T-cell (primary cell): ENCODE results near the gene ATF7IP. TPM values are rescaled to one million over a fixed set of nuclear protein-coding genes. Genes with fewer than 3 reads are reported as not detected.

ENCODE experiments used
- ATAC-seq, 4 experiments: fragments of 200-7000 bp in 3 of 4; fragments of 150-1000 bp in 1 of 4; cut with Tn5 transposase; replicated peaks in 1 of 4; 1 replicate in 3 of 4; 2 replicates in 1 of 4; pipeline ENCODE4 v1.10.0; 2021; ENCODE audit warnings: moderate library complexity in 3 of 4, mild to moderate bottlenecking in 2 of 4, moderate number of reproducible peaks in 1 of 4
- CTCF ChIA-PET, 2 donors: fragments of 300-600 bp; sonication (Branson Sonifier 250); formaldehyde crosslinking; loops; one replicate each; lab custom pipeline; 2022; ENCODE audit warnings: antibody characterized with exemption in 2 of 2; lab: Charles Lee
- POLR2A ChIA-PET, 2 donors: fragments of 300-600 bp; sonication (Branson Sonifier 250); formaldehyde crosslinking; loops; one replicate each; lab custom pipeline; 2022; ENCODE audit warnings: antibody characterized with exemption in 2 of 2; lab: Charles Lee
- DNase-seq, 35 experiments: peaks; one replicate each; pipeline versions ENCODE4 v3.0.0 to v3.0.0-alpha.2; 2013 to 2023
- H3K27ac ChIP-seq: one replicate; pipeline ENCODE4 v1.5.1; 2013; ENCODE audit warnings: low read length
- H3K27me3 ChIP-seq, 2 experiments: replicated peaks in 1 of 2; 1 replicate in 1 of 2; 2 replicates in 1 of 2; pipeline versions ENCODE4 v1.6.1 to v1.7.0; 2013; ENCODE audit warnings: low read length in 1 of 2, mixed read lengths in 1 of 2; ENCODE audit not compliant: control insufficient read depth in 2 of 2, insufficient read depth in 2 of 2; ENCODE audit errors: extremely low read depth in 1 of 2
- H3K36me3 ChIP-seq, 2 donors: 1 replicate in 1 of 2; 2 replicates in 1 of 2; pipeline versions ENCODE4 v1.6.1 to v1.7.0; 2013; ENCODE audit warnings: low read length in 1 of 2; ENCODE audit not compliant: control insufficient read depth in 2 of 2, insufficient read depth in 1 of 2; ENCODE audit errors: extremely low read depth in 1 of 2
- H3K4me1 ChIP-seq, 2 experiments: 1 replicate in 1 of 2; 2 replicates in 1 of 2; pipeline versions ENCODE4 v1.6.1 to v1.7.0; 2013; ENCODE audit warnings: low read length in 2 of 2, mixed read lengths in 1 of 2; ENCODE audit not compliant: insufficient read depth in 2 of 2, control insufficient read depth in 1 of 2; ENCODE audit errors: extremely low read depth in 1 of 2
- H3K4me3 ChIP-seq, 2 donors: 1 replicate in 1 of 2; 2 replicates in 1 of 2; pipeline versions ENCODE4 v1.5.1 to v1.7.0; 2013; ENCODE audit warnings: mild to moderate bottlenecking in 2 of 2, low read length in 1 of 2, moderate library complexity in 1 of 2; ENCODE audit not compliant: control insufficient read depth in 1 of 2; ENCODE audit errors: extremely low read depth in 1 of 2
- H3K9me3 ChIP-seq: 2 replicates; pipeline ENCODE4 v1.7.0; 2013
- H3K27ac Mint-ChIP-seq, 2 donors: one replicate each; pipeline ENCODE4 v1.8.0; 2020 to 2021; ENCODE audit warnings: mild to moderate bottlenecking in 2 of 2, mixed read lengths in 2 of 2
- H3K27me3 Mint-ChIP-seq, 2 donors: one replicate each; pipeline ENCODE4 v1.8.0; 2021 to 2022; ENCODE audit warnings: mixed read lengths in 2 of 2
- H3K36me3 Mint-ChIP-seq: one replicate; pipeline ENCODE4 v1.8.0; 2021; ENCODE audit warnings: mixed read lengths
- H3K4me1 Mint-ChIP-seq, 3 donors: one replicate each; pipeline ENCODE4 v1.8.0; 2020 to 2022; ENCODE audit warnings: mixed read lengths in 3 of 3, mild to moderate bottlenecking in 1 of 3
- H3K4me3 Mint-ChIP-seq, 3 donors: one replicate each; pipeline ENCODE4 v1.8.0; 2020 to 2022; ENCODE audit warnings: mild to moderate bottlenecking in 3 of 3, mixed read lengths in 3 of 3, moderate library complexity in 3 of 3
- H3K9me3 Mint-ChIP-seq, 3 donors: one replicate each; pipeline ENCODE4 v1.8.0; 2020 to 2022; ENCODE audit warnings: mixed read lengths in 3 of 3
- WGBS: methylation state at CpG from one replicate; pipeline ENCODE4 v1.1.5; 2013; ENCODE audit warnings: missing lambda C conversion rate; ENCODE audit not compliant: insufficient coverage; 5-methylcytosine and 5-hydroxymethylcytosine counted together
- total RNA-seq, 35 experiments: library from RNA in 6 of 35; stranded (reverse) in 6 of 35; fragments of 120-200 nt in 1 of 35; gene quantifications; one replicate each; pipeline versions ENCODE4 v1.2.1 to v1.2.4 and lab custom pipeline; 2013 to 2026

The ATF7IP gene
- total RNA-seq, 5 donors from 2014 or later (not counting 1 experiment from before 2014, with no cell fraction given) = 112 to 165 (median 147) TPM

DNA sequence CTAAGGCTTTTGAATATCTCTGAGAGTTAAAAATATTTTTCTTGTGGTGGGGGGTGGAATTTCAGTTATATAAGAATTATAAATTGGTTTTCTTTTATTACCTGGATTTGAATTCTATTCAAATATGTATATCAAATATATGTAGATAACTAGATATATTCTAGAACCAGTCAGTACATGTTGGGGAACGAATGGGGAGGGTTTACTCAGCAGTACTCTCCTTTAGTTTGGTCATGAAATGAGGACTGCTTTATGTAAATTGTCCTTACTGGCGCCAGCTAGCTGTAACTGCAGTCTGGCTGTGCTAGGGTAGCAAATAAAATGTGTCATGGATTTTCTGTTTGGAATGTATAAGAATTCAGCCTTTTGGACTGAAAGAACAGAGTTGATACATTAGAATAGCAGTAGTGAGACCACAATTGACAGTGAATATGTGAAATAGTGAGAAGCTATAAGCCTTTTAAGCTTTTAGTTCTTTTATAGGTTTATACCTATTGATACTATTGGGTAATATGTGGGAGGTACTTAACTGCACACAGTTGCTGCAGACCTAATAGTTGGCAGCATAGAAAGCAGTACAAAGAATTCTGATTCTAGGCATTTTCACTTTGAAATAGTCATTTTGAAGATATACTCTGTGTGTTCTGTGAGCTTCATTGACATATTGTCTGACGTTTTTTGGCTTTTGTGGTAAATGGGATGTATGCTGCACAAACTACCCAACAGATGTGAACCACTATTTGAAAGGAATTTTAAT is 29.0 kb downstream of the ATF7IP start:
- 0% methylated on average over 2 of the region's 3 CpGs for WGBS

DNA sequence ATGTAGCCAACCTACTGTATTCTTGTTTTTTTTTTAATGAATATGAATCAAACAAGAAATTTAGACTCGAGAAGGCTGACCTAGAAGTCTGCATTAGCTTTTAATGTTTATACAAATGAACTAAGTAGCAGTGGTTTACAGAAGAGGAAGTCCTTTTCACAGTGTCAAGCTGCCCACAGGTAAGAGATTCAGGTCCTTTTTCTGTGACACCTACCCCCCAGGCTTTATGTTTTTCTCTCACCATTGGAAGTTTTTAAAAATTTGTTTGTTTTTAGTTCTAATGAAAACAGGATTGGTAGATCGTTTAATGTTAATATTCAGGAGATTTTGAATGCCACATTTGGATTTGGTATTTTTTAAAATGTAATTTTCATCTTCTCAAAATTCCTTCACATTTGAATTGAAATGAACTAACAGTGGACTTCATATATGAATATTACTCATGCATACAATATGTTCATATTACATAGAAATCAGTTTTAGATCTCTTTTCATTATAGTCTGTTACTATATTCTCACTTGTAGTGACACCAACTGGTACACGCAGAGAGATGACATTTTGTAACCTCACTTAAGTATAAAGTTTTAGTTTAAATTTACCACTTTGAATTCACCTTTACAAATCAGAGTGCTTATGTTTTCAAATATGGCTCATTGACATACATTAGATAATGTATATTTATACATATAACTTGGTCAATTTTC is 29.7 kb downstream of the ATF7IP start:
- Histone ChIP-seq H3K27ac (peak overlapping the region; percentile 73), H3K9me3 (no peaks in the 10 kb centered on the region), H3K27me3 (no peaks in the 10 kb centered on the region), H3K4me1 (peaks cover 28 to 47% of the 10 kb centered on the region in 2 experiments), H3K36me3 (no peaks in the 10 kb centered on the region), H3K4me3 (peak overlapping the region in 1 of 2 donors; percentile 16)
- ATAC-seq (peak; percentile 11 to 39 (median 16)), DNase-seq (peak in 1 of 35 experiments; percentile 45)
- Mint-ChIP-seq H3K9me3 (no peaks in the 10 kb centered on the region), H3K27me3 (no peaks in the 10 kb centered on the region), H3K4me3 (peak overlapping the region; percentile 58 to 82 (median 73)), H3K36me3 (peaks cover 24% of the 10 kb centered on the region), H3K27ac (peak overlapping the region; percentile 92 to 96), H3K4me1 (peaks cover 87 to 92% (median 91%) of the 10 kb centered on the region in 3 donors)
- POLR2A ChIA-PET = interaction anchor here (0.6 to 4.1 kb wide), 18 partner anchors 10 to 408 kb away, joined by 3 to 54 read pairs (median 4); partner anchors contain the start of genes ATF7IP (in 2 of the 2), C12orf60 (in 1 of the 2) and WBP11 (in 1 of the 2)
- WGBS = no CpG with 5 or more reads among the region's 3 CpGs
- CTCF ChIA-PET = interaction anchor here (0.7 to 4.3 kb wide), 15 partner anchors 8 to 137 kb away, joined by 3 to 71 read pairs (median 6); partner anchors contain the start of gene ATF7IP (in 1 of the 2)

More for the DNA sequence above, 29.0 kb downstream of the ATF7IP start:
- CTCF ChIA-PET = interaction anchor here (0.6 to 4.3 kb wide), 15 partner anchors 8 to 156 kb away, joined by 3 to 71 read pairs (median 6); partner anchors contain the start of gene ATF7IP (in 1 of the 2)
- no peaks in the 10 kb centered on the region for H3K9me3 ChIP-seq
- Mint-ChIP-seq H3K4me3 (peak overlapping the region; percentile 58 to 82 (median 73)), H3K9me3 (no peaks in the 10 kb centered on the region), H3K27me3 (no peaks in the 10 kb centered on the region), H3K4me1 (peaks cover 86 to 91% (median 91%) of the 10 kb centered on the region in 3 donors), H3K27ac (peak overlapping the region; percentile 92 to 96), H3K36me3 (peaks cover 21% of the 10 kb centered on the region)
- peak overlapping the region in 1 of 2 donors; percentile 16 for H3K4me3 ChIP-seq
- DNase-seq (peak in 21 of 35 experiments; percentile 13 to 81 (median 31)), ATAC-seq (peak; percentile 65 to 81 (median 76))
- H3K27ac ChIP-seq = peak overlapping the region; percentile 73
- no peaks in the 10 kb centered on the region for H3K27me3 ChIP-seq
- peaks cover 32 to 47% of the 10 kb centered on the region in 2 experiments for H3K4me1 ChIP-seq
- H3K36me3 ChIP-seq = peaks cover 0 to 3% of the 10 kb centered on the region in 2 donors
- POLR2A ChIA-PET = interaction anchor here (0.6 to 4.1 kb wide), 13 partner anchors 9 to 409 kb away, joined by 3 to 54 read pairs (median 4); partner anchors contain the start of genes ATF7IP (in 2 of the 2), C12orf60 (in 1 of the 2) and WBP11 (in 1 of the 2)

DNA sequence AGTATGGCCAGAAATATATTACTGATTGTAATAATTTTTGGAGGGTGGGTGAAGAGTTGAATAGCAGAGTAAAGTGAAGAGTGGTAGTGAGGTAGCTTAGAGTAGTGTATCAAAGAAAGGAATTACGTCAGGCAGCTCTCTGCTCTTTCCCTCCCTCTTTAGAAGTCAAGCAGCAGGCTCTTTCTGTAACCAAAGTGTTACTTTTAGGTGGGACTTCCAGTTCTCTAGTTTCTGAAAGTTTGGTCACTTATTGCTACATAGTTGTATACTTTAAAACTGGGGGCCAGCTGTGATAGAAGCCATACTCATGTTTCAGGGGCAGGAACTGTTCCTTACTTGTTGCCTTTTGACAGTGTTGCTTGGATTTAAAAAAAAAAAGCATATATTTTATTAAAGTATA is 30.6 kb downstream of the ATF7IP start:
- Histone ChIP-seq H3K4me1 (peaks cover 28 to 41% of the 10 kb centered on the region in 2 experiments), H3K27ac (peak overlapping the region; percentile 73), H3K36me3 (no peaks in the 10 kb centered on the region), H3K9me3 (no peaks in the 10 kb centered on the region), H3K27me3 (no peaks in the 10 kb centered on the region), H3K4me3 (no peak overlapping the region)
- ChIA-PET POLR2A (interaction anchor here (0.6 to 4.1 kb wide), 7 partner anchors 11 to 375 kb away, joined by 3 to 54 read pairs (median 3); partner anchors contain the start of gene ATF7IP (in 1 of the 2)), CTCF (interaction anchor here in 1 of 2 donors (0.7 to 4.3 kb wide), 6 partner anchors 8 to 30 kb away, joined by 3 to 71 read pairs (median 8); partner anchors contain the start of gene ATF7IP)
- Mint-ChIP-seq H3K4me1 (peaks cover 89 to 95% (median 92%) of the 10 kb centered on the region in 3 donors), H3K27me3 (no peaks in the 10 kb centered on the region), H3K27ac (peak overlapping the region; percentile 82 to 90), H3K4me3 (peak overlapping the region; percentile 21 to 50 (median 29)), H3K9me3 (no peaks in the 10 kb centered on the region), H3K36me3 (peaks cover 20% of the 10 kb centered on the region)
- DNase-seq (peak in 13 of 35 experiments; percentile 10 to 81 (median 32)), ATAC-seq (peak; percentile 46 to 71 (median 56))
- no CpG with 5 or more reads among the region's 1 CpG for WGBS

DNA sequence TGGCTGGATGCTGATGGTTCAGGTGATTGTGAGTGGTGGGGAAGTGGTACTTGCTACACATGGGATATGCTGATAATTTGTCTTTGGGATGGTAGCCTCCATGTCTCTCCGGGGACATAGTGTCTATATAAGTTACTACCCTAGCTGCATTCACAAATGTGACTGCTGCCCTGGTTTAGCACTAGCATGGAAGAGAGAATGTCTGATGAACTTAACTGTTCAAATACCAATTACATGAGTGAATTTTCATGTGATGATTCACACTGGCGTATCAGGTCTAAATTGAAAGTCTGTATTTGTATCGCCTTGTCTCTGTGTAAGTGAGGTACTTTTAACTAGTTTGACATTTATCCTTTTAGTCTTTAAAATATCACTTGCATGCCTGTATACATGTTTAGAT is 34.4 kb downstream of the ATF7IP start:
- POLR2A ChIA-PET = interaction anchor here in 1 of 2 donors (1.2 to 1.3 kb wide), 2 partner anchors 17 to 27 kb away, joined by 4 to 6 read pairs; no protein-coding TSS in a partner anchor
- WGBS = no CpG with 5 or more reads among the region's 3 CpGs
- H3K4me3 Mint-ChIP-seq = peak overlapping the region; percentile 59 to 72 (median 68)
- DNase-seq = no peak
- peak in 2 of 4 experiments; percentile 36 to 37 for ATAC-seq
- H3K4me1 ChIP-seq = peaks cover 28 to 36% of the 10 kb centered on the region in 2 experiments
- peaks cover 92 to 93% (median 93%) of the 10 kb centered on the region in 3 donors for H3K4me1 Mint-ChIP-seq
- CTCF ChIA-PET = no interaction called here
- no peak overlapping the region for H3K4me3 ChIP-seq
- no peaks in the 10 kb centered on the region for H3K9me3 Mint-ChIP-seq
- peaks cover 24% of the 10 kb centered on the region for H3K36me3 Mint-ChIP-seq
- peak overlapping the region; percentile 73 for H3K27ac ChIP-seq
- H3K27me3 ChIP-seq = no peaks in the 10 kb centered on the region
- H3K36me3 ChIP-seq = no peaks in the 10 kb centered on the region
- no peaks in the 10 kb centered on the region for H3K27me3 Mint-ChIP-seq
- peak overlapping the region; percentile 82 to 90 for H3K27ac Mint-ChIP-seq
- H3K9me3 ChIP-seq = no peaks in the 10 kb centered on the region

DNA sequence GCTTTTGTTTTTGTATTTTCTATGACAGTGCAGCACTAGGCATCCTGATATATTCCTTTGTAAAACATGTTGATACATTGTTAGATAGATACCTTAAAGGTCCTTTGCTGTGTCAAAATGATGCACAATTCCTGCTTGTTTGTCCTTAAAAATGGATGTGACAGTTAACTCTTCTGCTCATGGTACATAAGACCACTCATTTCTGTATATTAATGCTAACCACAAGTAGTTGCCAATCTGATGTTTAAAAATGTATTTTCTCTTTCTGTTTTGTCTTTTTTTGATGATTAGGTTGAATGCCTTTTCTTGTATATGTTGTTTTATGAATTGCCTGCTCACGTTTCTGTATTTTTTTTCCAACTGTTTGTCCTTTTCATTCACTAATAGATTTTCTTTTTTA is 35.1 kb downstream of the ATF7IP start:
- WGBS = no CpG with 5 or more reads among the region's 1 CpG
- Histone ChIP-seq H3K36me3 (no peaks in the 10 kb centered on the region), H3K27ac (peak overlapping the region; percentile 73), H3K4me3 (no peak overlapping the region), H3K9me3 (no peaks in the 10 kb centered on the region), H3K27me3 (no peaks in the 10 kb centered on the region), H3K4me1 (peaks cover 22 to 37% of the 10 kb centered on the region in 2 experiments)
- Mint-ChIP-seq H3K4me1 (peaks cover 90 to 93% (median 91%) of the 10 kb centered on the region in 3 donors), H3K9me3 (no peaks in the 10 kb centered on the region), H3K36me3 (peaks cover 28% of the 10 kb centered on the region), H3K4me3 (peak overlapping the region; percentile 59 to 72 (median 68)), H3K27me3 (no peaks in the 10 kb centered on the region), H3K27ac (peak overlapping the region; percentile 82 to 90)
- DNase-seq (no peak), ATAC-seq (no peak)
- ChIA-PET CTCF (no interaction called here), POLR2A (interaction anchor here in 1 of 2 donors (0.6 kb wide), 1 partner anchor 14 kb away, joined by 3 read pairs; no protein-coding TSS in a partner anchor)
